ENCODE results near the gene PDZK1IP1.
"Not testable (repeated sequence)": the region's sequence is repeated elsewhere in the genome, so short reads cannot be mapped to it uniquely, and the experiment has no call there.

The PDZK1IP1 gene

GRCh38 chr1:47140358-47140757 is 49.5 kb downstream of the PDZK1IP1 start:
- H3K36me3 ChIP-seq (ENCODE audit: control insufficient read depth in 1 of 2, insufficient read depth in 2 of 2, low read length in 2 of 2); H3K4me3 ChIP-seq (ENCODE audit: low read depth in 1 of 2, low read length in 2 of 2); H3K9ac ChIP-seq (ENCODE audit: low read depth in 1 of 2, low read length in 2 of 2); H3K9me3 ChIP-seq (ENCODE audit: control insufficient read depth in 1 of 2, low read length in 2 of 2); H3K27ac ChIP-seq (ENCODE audit: low read depth, low read length); H3K27me3 ChIP-seq (ENCODE audit: control insufficient read depth in 1 of 2, insufficient read depth in 2 of 2, low read length in 2 of 2); H3K4me1 ChIP-seq (ENCODE audit: control insufficient read depth in 1 of 2, insufficient read depth in 2 of 2, low read length in 2 of 2): not testable (repeated sequence)

GRCh38 chr1:47137925-47138615 is 51.8 kb downstream of the PDZK1IP1 start:
- H3K9ac ChIP-seq (ENCODE audit: low read depth in 1 of 2, low read length in 2 of 2), result no peak overlapping the region
- no peaks in the 10 kb centered on the region for H3K36me3 ChIP-seq (ENCODE audit: control insufficient read depth in 1 of 2, insufficient read depth in 2 of 2, low read length in 2 of 2)
- no peaks in the 10 kb centered on the region for H3K27me3 ChIP-seq (ENCODE audit: control insufficient read depth in 1 of 2, insufficient read depth in 2 of 2, low read length in 2 of 2)
- H3K9me3 ChIP-seq (ENCODE audit: control insufficient read depth in 1 of 2, low read length in 2 of 2), result no peaks in the 10 kb centered on the region
- no peak overlapping the region for H3K4me3 ChIP-seq (ENCODE audit: low read depth in 1 of 2, low read length in 2 of 2)
- H3K4me1 ChIP-seq (ENCODE audit: control insufficient read depth in 1 of 2, insufficient read depth in 2 of 2, low read length in 2 of 2), result no peaks in the 10 kb centered on the region
- no peak overlapping the region for H3K27ac ChIP-seq (ENCODE audit: low read depth, low read length)

DNA sequence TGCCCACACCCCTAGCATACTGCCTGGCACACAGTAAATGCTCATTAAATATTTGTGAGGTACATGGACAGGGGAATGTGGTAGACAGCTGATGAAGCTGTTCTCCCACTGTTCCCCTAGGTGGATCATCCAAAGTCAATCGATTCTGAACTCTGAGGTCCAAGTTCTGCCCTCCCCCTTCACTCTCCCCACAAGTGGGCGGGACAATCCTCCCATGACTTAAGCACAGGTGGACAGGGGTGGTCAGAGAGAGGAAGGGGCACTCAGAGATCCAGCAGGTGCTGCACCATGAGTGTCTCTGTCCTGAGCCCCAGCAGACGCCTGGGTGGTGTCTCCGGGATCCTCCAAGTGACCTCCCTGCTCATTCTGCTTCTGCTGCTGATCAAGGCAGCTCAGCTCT is 52.6 kb downstream of the PDZK1IP1 start, which contains the start of gene CYP4A22:
Gene CYP4A22 (plus strand): TSS at position 244 of the 400 bp plus-strand sequence. CDS start 45 bp downstream, at position 289.
- Histone ChIP-seq H3K9me3 (ENCODE audit: control insufficient read depth in 1 of 2, low read length in 2 of 2) (no peaks in the 10 kb centered on the region), H3K4me1 (ENCODE audit: control insufficient read depth in 1 of 2, insufficient read depth in 2 of 2, low read length in 2 of 2) (no peaks in the 10 kb centered on the region), H3K9ac (ENCODE audit: low read depth in 1 of 2, low read length in 2 of 2) (no peak within 1 kb of the TSS), H3K4me3 (ENCODE audit: low read depth in 1 of 2, low read length in 2 of 2) (no peak within 1 kb of the TSS), H3K36me3 (ENCODE audit: control insufficient read depth in 1 of 2, insufficient read depth in 2 of 2, low read length in 2 of 2) (no peaks in the 10 kb centered on the region), H3K27me3 (ENCODE audit: control insufficient read depth in 1 of 2, insufficient read depth in 2 of 2, low read length in 2 of 2) (no peaks in the 10 kb centered on the region), H3K27ac (ENCODE audit: low read depth, low read length) (no peak within 1 kb of the TSS)
